Lower leg skin (tissue), 3 donors: ENCODE results near the gene DNAH12.

Experiments used
- POLR2A ChIP-seq, 2 donors: fragments of 450-650 bp; IDR thresholded peaks; one replicate each; pipeline ENCODE4 v1.6.1; 2016 to 2017; ENCODE audit warnings: antibody characterized with exemption in 2 of 2, mild to moderate bottlenecking in 1 of 2, moderate library complexity in 1 of 2
- TF ChIP-seq, protein P1 (sequence below), 3 donors: fragments of 450-650 bp; IDR thresholded peaks; one replicate each; pipeline ENCODE4 v1.5.1; 2016; ENCODE audit warnings: antibody characterized with exemption in 3 of 3, mild to moderate bottlenecking in 3 of 3, moderate library complexity in 2 of 3

DNA sequence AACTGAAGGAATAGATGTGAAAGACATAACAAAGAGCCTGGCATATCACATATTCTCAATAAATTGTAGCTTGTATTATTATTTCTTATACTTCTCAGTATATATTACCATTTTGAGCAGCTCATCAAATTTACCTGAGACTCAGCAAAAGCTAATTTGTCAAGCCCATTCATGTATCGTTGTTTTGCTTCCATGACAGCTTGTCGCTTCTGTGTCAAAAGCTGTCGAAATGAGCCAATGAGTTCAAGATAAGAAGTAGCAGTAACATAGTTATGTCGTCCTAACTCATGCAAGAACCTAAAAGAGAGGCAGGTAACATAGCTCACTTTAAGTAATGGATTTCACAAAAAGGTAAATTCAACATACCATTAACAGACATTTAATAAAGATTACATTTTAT, 157.8 kb downstream of the DNAH12 start:
- TF ChIP-seq, protein P1, sequence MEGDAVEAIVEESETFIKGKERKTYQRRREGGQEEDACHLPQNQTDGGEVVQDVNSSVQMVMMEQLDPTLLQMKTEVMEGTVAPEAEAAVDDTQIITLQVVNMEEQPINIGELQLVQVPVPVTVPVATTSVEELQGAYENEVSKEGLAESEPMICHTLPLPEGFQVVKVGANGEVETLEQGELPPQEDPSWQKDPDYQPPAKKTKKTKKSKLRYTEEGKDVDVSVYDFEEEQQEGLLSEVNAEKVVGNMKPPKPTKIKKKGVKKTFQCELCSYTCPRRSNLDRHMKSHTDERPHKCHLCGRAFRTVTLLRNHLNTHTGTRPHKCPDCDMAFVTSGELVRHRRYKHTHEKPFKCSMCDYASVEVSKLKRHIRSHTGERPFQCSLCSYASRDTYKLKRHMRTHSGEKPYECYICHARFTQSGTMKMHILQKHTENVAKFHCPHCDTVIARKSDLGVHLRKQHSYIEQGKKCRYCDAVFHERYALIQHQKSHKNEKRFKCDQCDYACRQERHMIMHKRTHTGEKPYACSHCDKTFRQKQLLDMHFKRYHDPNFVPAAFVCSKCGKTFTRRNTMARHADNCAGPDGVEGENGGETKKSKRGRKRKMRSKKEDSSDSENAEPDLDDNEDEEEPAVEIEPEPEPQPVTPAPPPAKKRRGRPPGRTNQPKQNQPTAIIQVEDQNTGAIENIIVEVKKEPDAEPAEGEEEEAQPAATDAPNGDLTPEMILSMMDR (IDR thresholded peaks at IDR 0.05), result no peak
- no peak for TF ChIP-seq POLR2A (IDR thresholded peaks at IDR 0.05)
